K562 (cell line): Measurements from ENCODE around the gene BLTP2. TPM values are rescaled to one million over a fixed set of nuclear protein-coding genes. Genes with fewer than 3 reads are reported as not detected.

ENCODE experiments used
- BHLHE40 ChIP-seq: IDR thresholded peaks from 2 replicates; pipeline ENCODE4 v1.6.1; 2011; ENCODE audit warnings: low read length, improper control_type of control experiment
- CHD2 ChIP-seq: IDR thresholded peaks from 2 replicates; pipeline ENCODE4 v1.6.1; 2011; ENCODE audit warnings: low read depth, low read length
- E2F4 ChIP-seq: sonication (generic); formaldehyde crosslinking; IDR thresholded peaks from 2 replicates; pipeline ENCODE4 v1.8.0; 2022; ENCODE audit warnings: mild to moderate bottlenecking, low read depth, missing genetic modification reagents
- E2F6 ChIP-seq, 2 experiments: IDR thresholded peaks; 2 replicates each; pipeline ENCODE4 v1.6.1; 2011; ENCODE audit warnings: borderline replicate concordance in 1 of 2, control low read depth in 1 of 2, low read depth in 1 of 2, low read length in 1 of 2, mild to moderate bottlenecking in 1 of 2, mixed read lengths in 1 of 2, moderate library complexity in 1 of 2; ENCODE audit not compliant: insufficient read depth in 1 of 2, insufficient read length in 1 of 2, poor library complexity in 1 of 2, severe bottlenecking in 1 of 2; ENCODE audit errors: extremely low read depth in 1 of 2
- GABPA ChIP-seq: fragments of 200-800 bp; sonication (Bioruptor generic); conservative IDR thresholded peaks from 2 replicates; pipeline ENCODE4 v1.6.1; 2016; ENCODE audit warnings: low read depth, missing genetic modification characterization, missing compliant biosample characterization
- KDM4B ChIP-seq, 2 experiments: fragments of 450-650 bp in 1 of 2; sonication (generic) in 1 of 2; IDR thresholded peaks; 2 replicates each; pipeline ENCODE4 v1.6.1; 2016 to 2017; ENCODE audit warnings: borderline replicate concordance in 2 of 2, antibody characterized with exemption in 1 of 2, low read depth in 1 of 2, mild to moderate bottlenecking in 1 of 2
- KDM5B ChIP-seq: fragments of 200-600 bp; sonication (generic); IDR thresholded peaks from 2 replicates; pipeline ENCODE4 v1.6.1; 2012; ENCODE audit warnings: low read depth, mild to moderate bottlenecking, moderate library complexity, low read length, control low read depth, inconsistent platforms; ENCODE audit not compliant: insufficient replicate concordance
- MCM7 ChIP-seq, 2 experiments: fragments of 450-650 bp; IDR thresholded peaks; 2 replicates each; pipeline ENCODE4 v1.6.1; 2016 to 2018
- NKRF ChIP-seq: fragments of 450-650 bp; IDR thresholded peaks from 2 replicates; pipeline ENCODE4 v1.6.1; 2016; ENCODE audit warnings: borderline replicate concordance
- NR1H2 ChIP-seq: sonication (generic); formaldehyde crosslinking; IDR thresholded peaks from 2 replicates; pipeline ENCODE4 v1.4.0; 2020; ENCODE audit warnings: mild to moderate bottlenecking, missing genetic modification reagents
- POLR2B ChIP-seq: fragments of 450-650 bp; IDR thresholded peaks from 2 replicates; pipeline ENCODE4 v1.6.1; 2018; ENCODE audit warnings: low read depth; ENCODE audit not compliant: partially characterized antibody
- SOX6 ChIP-seq: fragments of 450-650 bp; IDR thresholded peaks from 2 replicates; pipeline ENCODE4 v1.6.1; 2014; ENCODE audit warnings: mild to moderate bottlenecking
- TOE1 ChIP-seq, 2 experiments: fragments of 450-650 bp in 1 of 2; sonication (generic) in 1 of 2; formaldehyde crosslinking in 1 of 2; IDR thresholded peaks; 2 replicates each; pipeline versions ENCODE4 v1.7.1 to v1.8.0; 2016 to 2022; ENCODE audit warnings: borderline replicate concordance in 2 of 2, mild to moderate bottlenecking in 2 of 2, antibody characterized with exemption in 1 of 2, inconsistent platforms in 1 of 2, low read depth in 1 of 2, missing genetic modification reagents in 1 of 2, moderate library complexity in 1 of 2
- UBTF ChIP-seq, 2 experiments: IDR thresholded peaks; 2 replicates each; pipeline ENCODE4 v1.6.1; 2012; ENCODE audit warnings: improper control_type of control experiment in 2 of 2, low read depth in 2 of 2, low read length in 2 of 2, borderline replicate concordance in 1 of 2
- polyA plus RNA-seq, 8 experiments: library from polyadenylated mRNA; depleted of rRNA in 4 of 8; stranded (reverse) in 5 of 8; unstranded in 3 of 8; fragments of >200 nt; fragmentation: Nextera tagmentation in 2 of 8; fragmentation: Illumina TruSeq in 1 of 8; extraction: Ambion mirVana in 2 of 8; extraction: Trizol in 1 of 8; gene quantifications; 2 replicates each; pipeline versions ENCODE4 v1.2.1 to v1.2.3, GENCODE V29; 2011 to 2014; ENCODE audit warnings: inconsistent platforms in 1 of 8, missing spikeins in 1 of 8
- total RNA-seq, 7 experiments: library from RNA; depleted of rRNA in 6 of 7; stranded (reverse); fragments of >200 nt in 6 of 7; fragmentation: Illumina TruSeq in 2 of 7; extraction: Trizol in 2 of 7; gene quantifications; 2 replicates each; pipeline versions ENCODE4 v1.2.1 to v1.2.3, GENCODE V29; 2011 to 2021; ENCODE audit warnings: low replicate concordance in 1 of 7

The BLTP2 gene
- total and polyA plus RNA-seq, 9 of the 15 experiments (the other 6 are each of a cell fraction or from before 2014, with no cell fraction given): 14.7 to 174 (median 103) TPM

GRCh38 chr17:28661635-28662526 is 16.9 kb upstream of the BLTP2 start, which contains the start of the genes SDF2 and SUPT6H (continued):
- TF ChIP-seq E2F4 (CRISPR knock-in tag) (0 out of 2 replicates have a peak, but pooled peaks have one; percentile 13), BHLHE40 (no peak), E2F6 (IDR thresholded peaks at IDR 0.05; ENCODE audit: borderline replicate concordance in 1 of 2, extremely low read depth in 1 of 2, insufficient read depth in 1 of 2, insufficient read length in 1 of 2, low read depth in 1 of 2, low read length in 1 of 2, poor library complexity in 1 of 2, severe bottlenecking in 1 of 2) (peak; percentile 73 to 87), CHD2 (peak; percentile 50; the same call in 1 of the 2 replicates), KDM5B (peak; percentile 93), MCM7 (IDR thresholded peaks at IDR 0.05) (no peak), KDM4B (IDR thresholded peaks at IDR 0.05; ENCODE audit: borderline replicate concordance in 2 of 2, low read depth in 1 of 2) (peak in 1 of 2 experiments; percentile 75; a peak in 2 of 4 replicates), NR1H2 (CRISPR knock-in tag) (peak; percentile 67; the same call in 1 of the 2 replicates), NKRF (peak; percentile 94), POLR2B (peak; percentile 92), GABPA (tag) (peak; percentile 98), UBTF (IDR thresholded peaks at IDR 0.05; ENCODE audit: borderline replicate concordance in 1 of 2, low read depth in 2 of 2, low read length in 2 of 2) (0 out of 4 replicates have a peak, but pooled peaks have one; percentile 48 to 58), SOX6 (0 out of 2 replicates have a peak, but pooled peaks have one; percentile 10), TOE1 (IDR thresholded peaks at IDR 0.05; ENCODE audit: borderline replicate concordance) (peak; percentile 82), TOE1 (CRISPR knock-in tag; IDR thresholded peaks at IDR 0.05; ENCODE audit: borderline replicate concordance, low read depth) (0 out of 2 replicates have a peak, but pooled peaks have one; percentile 32)
